ENCODE results near the gene LAPTM5. TPM values are rescaled to one million over a fixed set of nuclear protein-coding genes. Genes with fewer than 3 reads are reported as not detected.
"Not testable (repeated sequence)": the region's sequence is repeated elsewhere in the genome, so short reads cannot be mapped to it uniquely, and the experiment has no call there.

LAPTM5 gene, protein sequence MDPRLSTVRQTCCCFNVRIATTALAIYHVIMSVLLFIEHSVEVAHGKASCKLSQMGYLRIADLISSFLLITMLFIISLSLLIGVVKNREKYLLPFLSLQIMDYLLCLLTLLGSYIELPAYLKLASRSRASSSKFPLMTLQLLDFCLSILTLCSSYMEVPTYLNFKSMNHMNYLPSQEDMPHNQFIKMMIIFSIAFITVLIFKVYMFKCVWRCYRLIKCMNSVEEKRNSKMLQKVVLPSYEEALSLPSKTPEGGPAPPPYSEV
- total RNA-seq (2014; rRNA removed; shearing (Covaris generic)) = 0.10 TPM in 1 of 2 replicates, not detected in the other

GRCh38 chr1:30757352-30758120 lies at the start of gene LAPTM5:
LAPTM5 (minus strand) TSS chr1:30757774; CDS start chr1:30757745, 29 bp downstream.
- DNase-seq (ENCODE audit: low spot score) = no peak

DNA sequence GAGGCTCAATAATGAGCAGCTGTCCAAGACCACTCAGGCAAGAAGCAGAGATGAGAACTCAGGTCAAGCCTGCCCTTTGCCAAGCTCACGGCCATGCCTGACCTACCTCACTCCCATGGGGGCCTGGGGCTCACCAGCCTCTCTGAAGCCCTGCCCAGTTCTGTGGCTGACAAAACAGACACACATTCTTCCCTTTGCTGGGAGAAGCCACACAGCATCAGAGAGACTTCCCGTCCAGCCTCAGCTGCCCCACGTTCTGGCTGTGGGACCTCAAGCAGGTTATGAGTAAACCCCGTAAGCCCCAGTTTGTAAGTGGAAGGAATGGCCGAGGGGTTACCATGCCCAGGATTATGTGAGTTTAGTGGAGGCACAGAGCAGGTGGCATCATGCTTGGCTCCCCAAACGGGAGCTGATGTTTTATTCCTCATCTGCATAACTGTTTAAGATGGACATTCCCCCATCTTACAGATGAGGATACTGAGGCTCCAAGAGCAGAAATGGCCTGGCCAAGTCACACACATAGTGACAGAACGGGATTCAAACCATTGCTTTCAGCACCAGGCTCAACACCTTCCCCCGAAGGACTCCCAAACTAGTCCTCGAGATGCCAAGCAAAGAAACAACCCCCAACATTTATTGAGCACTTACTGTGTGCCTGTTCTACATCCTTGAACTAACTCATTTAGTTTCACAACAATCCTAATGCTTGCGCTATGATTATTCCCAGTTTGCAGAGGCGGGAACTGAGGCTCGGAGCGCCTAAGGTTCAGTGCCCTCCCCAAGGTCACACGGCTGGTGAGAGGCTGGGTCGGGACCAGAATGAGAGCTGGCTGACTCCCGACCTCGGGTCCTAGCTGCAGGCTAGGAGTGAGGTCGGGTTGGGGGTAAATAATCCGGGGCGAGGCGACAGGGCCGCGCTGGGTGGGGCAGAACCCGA lies 49.1 kb upstream of the LAPTM5 start:
- DNase-seq (ENCODE audit: low spot score) = no peak

- DNase-seq (ENCODE audit: low spot score) = no peak
These were observed 47.9 kb upstream of the LAPTM5 start for GRCh38 chr1:30805304-30806003.

GRCh38 chr1:30804822-30805221 lies 47.2 kb upstream of the LAPTM5 start:
- DNase-seq (ENCODE audit: low spot score) = no peak

DNA sequence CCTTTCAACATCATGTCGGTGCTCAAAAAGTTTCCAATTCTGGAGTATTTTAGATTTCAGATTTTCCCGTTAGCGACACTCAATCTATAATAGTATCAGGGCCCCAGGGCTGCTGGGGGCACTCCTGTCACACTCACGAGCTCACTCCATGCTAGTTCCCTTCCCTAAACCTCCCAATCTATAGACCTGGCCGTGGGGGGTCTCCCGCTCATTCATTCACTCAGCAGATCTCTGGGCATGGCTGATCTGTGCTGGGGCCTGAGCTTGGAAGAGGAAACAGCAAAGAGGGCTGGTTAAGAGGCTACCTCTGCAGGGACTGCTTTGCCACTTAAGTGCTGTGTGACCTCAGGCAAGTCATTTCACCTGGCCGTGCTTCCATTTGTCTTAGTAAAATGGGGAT lies 46.8 kb upstream of the LAPTM5 start:
- DNase-seq (ENCODE audit: low spot score) = no peak

GRCh38 chr1:30803562-30803961 lies 46.0 kb upstream of the LAPTM5 start:
- no peak for DNase-seq (ENCODE audit: low spot score)

DNA sequence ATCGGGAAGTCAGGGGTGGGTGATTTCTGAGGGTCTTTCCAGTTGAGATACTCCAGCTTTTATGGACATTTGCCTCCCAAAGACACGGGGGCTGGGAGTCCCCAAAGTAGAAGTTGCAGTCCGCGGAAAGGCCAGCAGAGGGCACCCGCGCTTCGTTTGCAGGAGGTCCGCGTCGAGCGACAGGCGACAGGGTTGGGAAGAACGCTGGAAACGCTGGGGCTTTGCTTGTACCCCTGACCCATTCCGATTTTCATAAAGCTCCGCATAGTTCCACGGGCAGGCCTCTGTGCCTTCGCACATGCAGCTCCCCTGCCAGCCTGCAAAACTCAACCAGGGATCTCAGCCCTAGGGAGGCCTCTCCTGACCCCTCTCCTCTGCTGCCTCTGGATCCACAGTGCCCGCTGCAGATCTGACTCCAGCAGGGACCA lies 44.2 kb upstream of the LAPTM5 start:
- peak; percentile 53 for DNase-seq (ENCODE audit: low spot score)

GRCh38 chr1:30799233-30799511 lies 41.6 kb upstream of the LAPTM5 start:
- DNase-seq (ENCODE audit: low spot score) = no peak

GRCh38 chr1:30798389-30799232 lies 41.0 kb upstream of the LAPTM5 start:
- DNase-seq (ENCODE audit: low spot score) = no peak

DNA sequence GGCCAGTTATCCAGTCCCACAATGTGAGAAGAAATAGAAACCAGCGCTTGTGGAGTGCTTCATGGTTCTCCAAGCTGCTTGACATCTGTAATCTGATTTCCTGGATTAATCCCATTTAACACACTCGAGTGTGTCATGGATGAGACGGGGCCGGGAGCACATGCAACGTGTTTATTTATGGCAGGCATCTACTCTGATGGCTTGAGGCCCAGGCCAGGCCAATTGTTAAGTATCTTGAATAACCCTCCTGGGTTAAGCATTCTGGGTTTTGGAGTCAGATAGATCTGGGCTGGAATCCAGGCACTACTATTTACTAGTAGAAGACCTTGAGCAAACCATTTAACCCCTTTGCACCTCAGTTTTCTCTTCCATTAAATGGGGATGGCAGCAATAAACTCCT lies 37.5 kb upstream of the LAPTM5 start:
- DNase-seq (ENCODE audit: low spot score) = no peak

DNA sequence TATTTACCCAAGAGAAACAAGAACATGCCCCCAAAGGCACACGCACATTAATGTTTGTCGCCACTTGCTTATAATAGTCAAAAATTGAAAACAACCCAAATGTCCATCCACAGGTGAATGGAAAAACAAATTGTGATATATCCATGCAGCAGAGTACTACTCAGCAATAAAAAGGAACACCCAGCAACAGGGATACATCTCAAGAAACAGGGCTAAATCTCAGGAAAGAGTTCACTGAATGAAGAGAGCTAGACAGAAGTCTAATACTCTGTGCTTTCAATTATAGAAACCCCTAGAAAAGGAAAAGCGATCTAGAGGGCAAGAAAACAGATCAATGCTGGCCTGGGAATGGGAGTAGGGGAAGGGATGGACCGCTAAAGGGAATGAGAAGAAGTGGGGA lies 36.7 kb upstream of the LAPTM5 start:
- no peak for DNase-seq (ENCODE audit: low spot score)

- DNase-seq (ENCODE audit: low spot score) = no peak
These were observed 35.6 kb upstream of the LAPTM5 start for GRCh38 chr1:30793209-30793608.

DNA sequence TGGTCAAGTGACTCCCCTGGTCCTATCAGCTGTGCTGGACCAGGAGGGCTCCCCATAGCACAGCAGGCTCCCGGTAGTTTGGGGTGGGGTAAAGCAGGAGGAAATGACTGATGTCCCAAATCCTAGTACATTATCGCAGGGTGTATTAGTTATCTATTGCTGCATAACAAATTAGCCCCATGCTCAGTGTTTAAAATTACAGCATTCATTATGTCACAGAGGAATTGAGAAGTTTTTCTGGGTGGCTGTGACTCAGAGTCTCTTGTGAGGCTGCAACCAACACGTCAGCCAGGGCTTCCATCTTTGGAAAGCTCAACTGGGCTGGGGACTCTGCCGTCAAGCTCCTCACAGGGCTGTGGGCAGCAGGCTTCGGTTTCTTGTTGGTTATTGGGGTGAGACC lies 34.3 kb upstream of the LAPTM5 start:
- DNase-seq (ENCODE audit: low spot score) = no peak

- no peak for DNase-seq (ENCODE audit: low spot score)
These were observed 33.5 kb upstream of the LAPTM5 start for GRCh38 chr1:30790850-30791778.

DNA sequence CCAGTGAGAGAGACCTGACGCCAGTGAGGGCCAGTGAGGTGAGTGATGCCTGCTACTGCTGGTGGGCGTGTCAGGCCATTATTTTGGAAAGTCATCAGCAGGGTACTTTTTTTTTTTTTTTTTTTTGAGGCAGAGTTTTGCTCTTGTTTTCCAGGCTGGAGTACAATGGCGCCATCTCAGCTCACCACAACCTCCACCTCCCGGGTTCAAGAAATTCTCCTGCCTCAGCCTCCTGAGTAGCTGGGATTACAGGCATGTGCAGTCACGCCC lies 32.6 kb upstream of the LAPTM5 start:
- not testable (repeated sequence) for DNase-seq (ENCODE audit: low spot score)

GRCh38 chr1:30789388-30790255 lies 32.0 kb upstream of the LAPTM5 start:
- DNase-seq (ENCODE audit: low spot score) = no peak

- no peak for DNase-seq (ENCODE audit: low spot score)
These were observed 31.2 kb upstream of the LAPTM5 start for GRCh38 chr1:30788580-30789387.

GRCh38 chr1:30787856-30788495 lies 30.4 kb upstream of the LAPTM5 start:
- no peak for DNase-seq (ENCODE audit: low spot score)
